ENCODE measurements around the gene PHLDA2. TPM values are rescaled to one million over a fixed set of nuclear protein-coding genes. Genes with fewer than 3 reads are reported as not detected.

Gene PHLDA2
- total and polyA plus RNA-seq, 9 of the 15 experiments (the other 6 are each of a cell fraction or from before 2014, with no cell fraction given): 0.43 to 42.4 (median 4.7) TPM

GRCh38 chr11:2913019-2913431 lies 16.2 kb downstream of the PHLDA2 start:
- Histone ChIP-seq H3K4me2 (ENCODE audit: insufficient read depth, low read length) (no peak overlapping the region), H3K9ac (ENCODE audit: insufficient read depth in 1 of 2, low read depth in 2 of 2, low read length in 2 of 2) (peak overlapping the region in 1 of 2 experiments; percentile 24; a peak in 2 of 4 replicates), H3K36me3 (ENCODE audit: control insufficient read depth, insufficient read depth, low read length) (no peaks in the 10 kb centered on the region), H3K4me1 (replicated peaks in 1 of 2; ENCODE audit: control insufficient read depth in 2 of 2, insufficient read depth in 2 of 2, low read length in 2 of 2) (peaks cover 14 to 82% of the 10 kb centered on the region in 2 experiments; a peak in 4 of 5 replicates), H3K9me3 (replicated peaks; ENCODE audit: control insufficient read depth, insufficient read depth, low read depth, low read length) (no peaks in the 10 kb centered on the region), H2AFZ (ENCODE audit: low read depth, low read length) (no peak overlapping the region), H3K4me3 (no peak overlapping the region), H4K20me1 (replicated peaks; ENCODE audit: control insufficient read depth, insufficient read depth, low read length) (no peaks in the 10 kb centered on the region), H3K27me3 (ENCODE audit: control insufficient read depth in 2 of 2, insufficient read depth in 2 of 2, low read length in 2 of 2) (no peaks in the 10 kb centered on the region), H3K27ac (ENCODE audit: extremely low read depth, low read depth, low read length) (no peak overlapping the region), H3K79me2 (ENCODE audit: control insufficient read depth, insufficient read depth, low read length) (no peaks in the 10 kb centered on the region), H3K9me1 (ENCODE audit: control insufficient read depth, insufficient read depth, low read length) (no peaks in the 10 kb centered on the region)
- ATAC-seq: peak; percentile 55
- POLR2A ChIA-PET: interaction anchor here (0.6 to 1.1 kb wide), 4 partner anchors 10 to 742 kb away, joined by 3 to 5 read pairs (median 3); no protein-coding TSS in a partner anchor
- WGBS (ENCODE audit: insufficient coverage, low coverage, missing lambda C conversion rate): 28% methylated on average over 12 of the region's 13 CpGs
- peak; percentile 52 for FAIRE-seq
- in situ Hi-C loops (cut with MboI): no loop called here
- peak; percentile 35 to 52 (median 37) for DNase-seq (ENCODE audit: extremely low read depth in 1 of 4, low spot score in 3 of 4)
- CTCF ChIA-PET (ENCODE audit: low intra/inter-chr PET ratio): no interaction called here
- no TSS peak for BruUV-seq (replicated peaks)
- TF ChIP-seq POLR2G (IDR thresholded peaks at IDR 0.05; ENCODE audit: low read depth, low read length): peak; percentile 27; the same call in 1 of the 2 replicates
- no peak for TF ChIP-seq XRCC4 (IDR thresholded peaks at IDR 0.05; ENCODE audit: extremely low read depth, insufficient read depth, insufficient read length)
- 0 out of 2 replicates have a peak, but pooled peaks have one; percentile 47 for TF ChIP-seq ZBTB43 (CRISPR knock-in tag; IDR thresholded peaks at IDR 0.05)
- TF ChIP-seq FOSL1 (tag; conservative IDR thresholded peaks at IDR 0.05): 0 out of 2 replicates have a peak, but pooled peaks have one; percentile 48
- no peak for TF ChIP-seq CCAR2 (IDR thresholded peaks at IDR 0.05; ENCODE audit: low read depth, low read length)
- TF ChIP-seq JUND (IDR thresholded peaks at IDR 0.05; ENCODE audit: borderline replicate concordance, low read depth, low read length): peak; percentile 35; the same call in 1 of the 2 replicates
- no peak; the same call in 2 of the 3 replicates for TF ChIP-seq JUND (tag; IDR thresholded peaks at IDR 0.05; ENCODE audit: borderline replicate concordance, low read depth, low read length)
- TF ChIP-seq ZNF511 (CRISPR knock-in tag; IDR thresholded peaks at IDR 0.05): 0 out of 2 replicates have a peak, but pooled peaks have one; percentile 16
- no peak for TF ChIP-seq SIN3B (IDR thresholded peaks at IDR 0.05; ENCODE audit: low read depth)
- peak; percentile 58; the same call in 1 of the 2 replicates for TF ChIP-seq CBFB (CRISPR knock-in tag; IDR thresholded peaks at IDR 0.05)
- intact Hi-C loops (cut with micrococcal nuclease): no loop called here

All from K562 (cell line).